Amniotic stem cell (primary cell): ENCODE data around the gene NUDT4B.
"Not testable (repeated sequence)": the region's sequence is repeated elsewhere in the genome, so short reads cannot be mapped to it uniquely, and the experiment has no call there.

Experiments
- DNase-seq: peaks from one replicate; lab custom pipeline; 2025; lab: John Stamatoyannopoulos, UW

NUDT4B gene

DNA sequence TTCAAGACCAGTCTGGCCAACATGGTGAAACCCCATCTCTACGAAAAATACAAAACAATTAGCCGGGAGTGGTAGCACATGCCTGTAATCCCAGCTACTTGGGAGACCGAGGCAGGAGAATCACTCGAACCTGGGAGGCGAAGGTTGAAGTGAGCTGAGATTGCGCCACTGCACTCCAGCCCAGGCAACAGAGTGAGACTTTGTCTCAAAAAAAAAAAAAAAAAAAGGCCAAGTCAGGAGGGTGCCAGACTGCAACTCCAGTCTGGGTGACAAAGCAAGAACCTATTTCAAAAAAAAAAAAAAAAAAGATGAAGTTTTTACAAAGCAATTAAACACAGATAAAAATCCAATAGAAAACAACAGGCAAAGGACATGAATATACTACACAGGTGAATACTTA lies 9.9 kb upstream of the NUDT4B start:
- DNase-seq: not testable (repeated sequence)

DNA sequence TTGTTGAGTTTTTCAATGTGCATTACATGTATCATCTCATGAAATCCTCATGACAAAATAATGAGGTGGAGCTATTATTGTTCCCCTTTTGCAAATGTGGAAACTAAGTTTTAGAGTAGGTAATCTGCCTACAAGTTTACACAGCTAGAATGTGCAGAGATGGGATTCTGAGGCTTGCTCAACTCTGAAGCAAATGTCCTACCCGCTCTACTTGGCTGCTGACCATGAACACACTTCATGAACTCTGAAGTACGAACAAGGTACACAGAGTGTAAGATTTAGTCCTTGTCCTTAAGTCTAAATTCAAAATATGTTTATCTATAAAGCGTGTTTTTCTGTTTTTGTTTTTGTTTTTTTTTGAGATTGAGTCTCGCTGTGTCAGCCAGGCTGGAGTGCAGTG lies 5.4 kb upstream of the NUDT4B start:
- DNase-seq: not testable (repeated sequence)

DNA sequence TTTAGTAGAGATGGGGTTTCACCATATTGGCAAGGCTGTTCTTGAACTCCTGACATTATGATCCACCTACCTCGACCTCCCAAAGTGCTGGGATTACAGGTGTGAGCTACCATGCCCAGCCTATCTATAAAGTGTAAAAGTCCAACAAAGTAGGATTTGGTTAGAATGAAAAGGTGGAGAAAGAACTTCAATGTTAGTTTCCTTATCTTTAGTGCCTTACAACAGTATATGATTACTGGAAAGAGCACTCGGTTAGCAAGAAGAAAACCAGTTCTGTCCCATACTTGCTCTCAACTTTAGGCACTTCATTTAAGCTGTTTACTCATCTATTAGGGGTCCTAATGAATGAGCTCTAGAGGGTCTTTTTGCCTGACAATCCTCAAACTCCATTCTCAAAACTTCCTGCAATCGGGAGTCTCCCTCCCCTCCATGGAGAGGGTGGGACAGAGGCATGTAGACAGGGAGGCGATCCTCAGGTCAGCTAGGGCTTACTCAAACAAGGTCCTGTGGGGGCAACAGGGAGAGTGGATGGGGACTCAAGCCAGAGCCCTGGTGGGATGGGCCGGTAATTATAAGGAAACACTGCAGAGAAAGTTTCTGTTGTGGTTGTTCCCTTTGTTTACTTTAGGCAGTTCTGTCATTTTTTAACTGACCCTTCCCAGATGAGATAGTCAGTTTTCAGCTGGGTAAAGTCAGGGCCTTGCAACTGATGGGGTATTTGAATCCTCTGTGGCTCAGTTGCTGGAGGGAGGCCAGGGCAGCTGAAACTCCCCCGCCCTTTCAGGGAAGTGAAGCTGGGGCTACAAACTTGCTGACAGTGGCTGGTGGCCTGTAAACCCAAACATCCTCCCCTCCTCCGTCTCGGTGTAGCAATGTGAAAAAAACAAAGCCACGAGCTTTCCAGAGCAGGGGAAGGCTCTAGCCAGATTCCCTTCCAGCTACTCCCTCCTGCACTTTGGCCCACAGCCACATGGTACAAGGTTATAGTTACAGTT lies 4.6 kb upstream of the NUDT4B start:
- not testable (repeated sequence) for DNase-seq

DNA sequence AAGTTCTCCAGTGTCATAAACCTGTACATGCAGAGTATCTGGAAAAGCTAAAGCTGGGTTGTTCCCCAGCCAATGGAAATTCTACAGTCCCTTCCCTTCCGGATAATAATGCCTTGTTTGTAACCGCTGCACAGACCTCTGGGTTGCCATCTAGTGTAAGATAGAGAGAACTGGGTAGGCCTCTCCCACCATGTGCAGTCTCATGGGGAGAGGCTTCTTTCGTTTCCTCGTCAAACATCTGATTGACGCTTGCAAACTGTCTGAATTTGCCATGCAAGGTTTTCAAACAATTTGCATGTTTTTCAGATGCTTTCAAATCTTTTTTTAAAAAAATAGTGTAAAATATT lies 734 bp downstream of the NUDT4B start:
- DNase-seq: not testable (repeated sequence)

DNA sequence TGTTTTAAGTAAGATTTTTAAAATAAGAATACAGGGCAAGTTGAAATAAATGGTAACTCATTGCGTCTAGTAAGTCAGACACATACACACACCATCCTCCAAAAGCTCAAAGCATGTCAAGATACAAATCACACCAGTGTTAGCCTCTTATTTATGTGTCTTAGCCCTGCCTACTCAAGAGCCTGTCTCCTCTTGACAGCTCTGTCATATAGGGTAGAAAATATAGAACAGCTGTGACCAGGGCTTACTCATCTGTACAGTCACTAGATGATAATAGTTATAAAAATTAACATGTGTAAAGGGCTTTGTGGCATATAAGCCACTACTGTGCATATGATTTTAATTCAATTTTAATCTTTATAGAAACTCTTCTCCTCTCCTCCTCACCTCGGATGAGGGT lies 7.7 kb downstream of the NUDT4B start:
- not testable (repeated sequence) for DNase-seq

DNA sequence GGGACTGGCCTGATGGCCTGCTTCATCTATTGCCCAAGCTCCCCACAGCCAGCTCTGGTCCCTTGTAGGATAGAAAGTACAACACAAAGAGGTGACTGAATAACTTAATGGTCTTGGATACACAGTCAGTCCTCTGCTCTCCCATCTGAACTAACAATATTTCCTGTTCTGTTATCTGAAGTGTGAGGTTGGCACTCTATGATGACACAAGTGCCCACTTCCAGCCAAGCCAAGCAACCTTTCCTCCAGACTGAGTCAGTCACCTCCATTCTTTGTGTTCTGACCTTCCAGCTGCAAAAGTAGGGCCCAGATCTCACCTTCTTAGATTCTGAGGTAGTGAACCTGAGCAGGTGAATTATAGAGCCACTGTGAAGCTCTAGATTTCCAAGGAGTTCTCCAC lies 8.9 kb downstream of the NUDT4B start:
- DNase-seq: not testable (repeated sequence)

DNA sequence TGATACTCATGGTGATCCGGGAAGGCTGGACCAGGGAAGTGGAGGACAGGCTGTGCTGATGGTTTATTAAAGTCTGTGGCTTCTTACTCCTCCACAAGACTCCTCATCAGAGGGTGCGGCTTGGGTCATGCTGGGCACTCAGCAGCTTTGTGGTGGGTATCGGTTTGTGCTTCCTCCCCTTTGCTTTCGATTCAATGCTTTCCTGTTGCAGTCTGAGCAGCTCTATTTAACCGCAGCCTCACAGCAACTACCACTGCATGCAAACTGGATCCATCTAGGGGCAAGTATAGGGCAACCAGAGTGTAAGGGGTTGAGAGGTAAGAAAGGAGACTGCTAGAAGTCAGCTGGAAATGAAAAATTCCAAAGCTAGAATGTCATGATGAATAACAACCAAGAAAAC lies 9.8 kb downstream of the NUDT4B start:
- DNase-seq: not testable (repeated sequence)

DNA sequence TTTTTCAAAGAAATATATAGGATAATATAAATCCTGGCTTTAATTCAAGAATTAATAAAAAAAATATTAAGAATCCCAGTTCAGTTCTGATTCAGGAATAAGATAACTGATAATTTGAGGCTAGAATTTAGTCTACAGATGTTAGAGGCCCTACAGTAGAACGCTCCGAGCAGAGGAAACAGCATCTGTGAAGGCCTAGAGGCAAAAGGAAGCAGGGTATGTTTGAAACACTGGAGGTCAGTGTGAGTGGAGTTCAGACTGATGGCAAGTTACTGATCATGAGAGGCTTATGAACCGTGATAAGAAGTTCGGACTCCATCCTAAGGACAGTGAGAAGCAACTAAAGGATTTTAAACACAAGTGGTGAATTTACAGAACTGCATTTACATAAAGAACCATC lies 10.4 kb downstream of the NUDT4B start:
- DNase-seq: not testable (repeated sequence)

DNA sequence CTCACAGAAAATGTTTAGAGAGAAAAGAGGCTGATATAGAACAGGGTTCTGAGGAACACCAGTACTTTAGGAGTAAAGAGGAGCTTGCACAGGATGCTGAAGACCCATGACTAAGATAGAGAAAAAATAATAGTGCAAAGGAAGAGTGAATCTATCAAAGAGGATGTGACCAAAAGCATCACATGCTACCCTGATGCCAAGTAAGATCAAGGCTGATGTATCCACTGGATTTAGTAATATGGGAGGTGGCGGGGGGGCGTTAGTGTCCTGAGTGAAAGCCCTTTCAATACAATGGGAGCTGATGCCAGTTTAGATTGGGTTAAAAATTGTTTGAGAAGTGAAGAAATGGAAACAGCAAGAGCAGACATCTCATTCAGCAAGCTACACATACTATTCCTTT lies 11.2 kb downstream of the NUDT4B start:
- DNase-seq: not testable (repeated sequence)

DNA sequence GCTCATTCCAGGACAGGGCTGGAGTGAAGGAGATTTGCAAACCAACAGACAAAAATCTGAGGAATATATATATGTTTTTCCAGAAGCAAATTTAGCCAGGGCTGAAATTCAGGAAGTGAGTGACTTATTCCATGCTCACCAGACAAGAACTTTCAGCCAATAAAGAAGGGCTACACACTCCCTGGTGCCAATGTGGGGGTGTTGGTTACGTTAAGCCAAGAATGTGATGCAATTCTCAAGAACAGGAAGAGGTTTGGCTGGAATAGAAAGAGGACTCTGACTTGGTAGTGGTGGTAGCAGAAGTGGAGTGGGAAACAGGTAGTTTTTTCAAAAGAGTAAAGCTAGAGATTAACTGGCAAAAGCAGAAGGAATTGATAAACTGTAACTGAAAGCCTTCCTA lies 11.6 kb downstream of the NUDT4B start:
- DNase-seq: not testable (repeated sequence)

DNA sequence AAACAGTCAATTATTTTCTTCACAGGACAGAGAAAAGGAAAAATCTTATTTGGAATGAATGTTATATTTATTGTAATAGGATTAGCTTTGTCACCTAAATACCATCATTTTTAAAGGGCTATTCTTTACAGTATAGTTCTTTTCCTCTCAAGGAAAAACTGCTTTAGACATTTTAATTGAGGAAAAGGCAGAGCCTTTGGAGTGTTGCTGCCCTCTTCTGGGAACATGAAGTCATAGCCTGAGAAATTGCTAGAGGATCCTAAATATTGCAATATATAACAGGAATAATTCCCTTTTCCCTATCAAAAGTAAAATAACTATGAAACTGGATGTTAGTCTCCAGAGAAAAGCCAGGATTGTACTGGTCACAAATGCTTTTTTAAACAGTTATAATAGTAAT lies 12.8 kb downstream of the NUDT4B start:
- not testable (repeated sequence) for DNase-seq

DNA sequence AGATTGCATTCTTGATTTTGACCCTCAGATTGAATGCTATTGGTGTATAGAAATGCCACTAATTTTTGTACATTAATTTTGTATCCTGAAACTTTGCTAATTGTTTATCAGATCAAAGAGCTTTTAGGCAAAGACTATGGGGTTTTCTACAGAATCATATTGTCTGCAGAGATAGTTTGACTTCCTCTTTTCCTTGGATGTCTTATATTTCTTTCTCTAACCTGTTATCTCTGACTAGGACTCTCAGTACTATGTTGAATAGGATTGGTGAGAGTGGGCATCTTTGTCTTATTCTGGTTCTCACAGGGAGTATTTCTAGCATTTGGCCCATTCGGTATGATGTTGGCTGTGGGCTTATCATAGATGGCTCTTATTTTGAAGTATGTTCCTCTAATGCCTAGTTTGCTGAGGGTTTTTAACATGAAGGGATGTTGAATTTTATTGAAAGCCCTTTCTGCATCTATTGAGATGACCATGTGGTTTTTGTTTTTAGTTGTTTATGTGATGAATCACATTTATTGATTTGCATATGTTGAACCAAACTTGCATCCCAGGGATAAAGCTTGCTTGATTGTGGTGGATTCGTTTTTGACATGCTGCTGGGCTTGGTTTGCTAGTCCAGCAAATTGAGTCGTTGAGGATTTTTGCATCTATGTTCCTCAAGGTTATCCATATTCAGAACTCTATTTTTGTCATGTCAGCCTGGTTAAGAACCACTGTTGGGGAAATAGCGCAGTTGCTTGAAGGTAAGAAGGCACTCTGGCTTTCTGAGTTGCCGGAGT lies 16.9 kb downstream of the NUDT4B start:
- DNase-seq: not testable (repeated sequence)

DNA sequence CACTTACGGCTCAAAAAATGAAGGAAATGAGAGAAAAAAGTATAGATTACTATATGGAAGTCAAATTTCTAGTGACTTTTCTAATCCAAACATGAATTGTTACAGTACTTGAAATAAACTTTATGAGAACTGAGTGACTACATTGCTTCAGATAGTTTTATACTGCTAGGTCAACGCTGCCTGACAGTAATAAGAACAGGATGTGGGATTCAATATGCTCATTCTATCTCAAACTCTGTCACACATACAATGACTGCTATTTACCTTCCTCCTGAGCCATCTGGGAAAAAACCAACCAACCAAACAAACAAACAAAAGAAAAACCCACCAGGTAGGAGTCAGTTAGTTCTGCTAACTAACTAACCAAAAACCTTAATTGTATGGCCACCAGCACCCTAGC lies 20.0 kb downstream of the NUDT4B start:
- DNase-seq: not testable (repeated sequence)

DNA sequence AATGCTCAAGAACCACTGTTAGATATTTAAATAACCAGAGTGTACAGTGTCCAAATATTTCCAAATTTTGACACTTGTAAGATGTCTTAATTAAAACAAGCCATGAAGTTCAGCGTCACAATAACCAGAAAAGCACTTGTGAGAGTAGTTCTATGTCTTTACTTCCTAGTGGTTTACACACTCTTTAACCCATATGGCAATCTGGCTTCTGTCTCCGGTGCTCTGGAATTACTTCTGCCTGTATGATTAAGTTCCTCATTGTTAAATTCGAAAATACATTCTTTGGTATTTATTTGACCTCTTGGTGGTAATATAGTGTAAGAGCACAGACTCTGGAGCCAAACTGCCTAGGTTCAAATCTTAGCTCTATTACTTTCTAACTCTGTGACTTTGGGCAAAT lies 20.9 kb downstream of the NUDT4B start:
- DNase-seq: not testable (repeated sequence)

DNA sequence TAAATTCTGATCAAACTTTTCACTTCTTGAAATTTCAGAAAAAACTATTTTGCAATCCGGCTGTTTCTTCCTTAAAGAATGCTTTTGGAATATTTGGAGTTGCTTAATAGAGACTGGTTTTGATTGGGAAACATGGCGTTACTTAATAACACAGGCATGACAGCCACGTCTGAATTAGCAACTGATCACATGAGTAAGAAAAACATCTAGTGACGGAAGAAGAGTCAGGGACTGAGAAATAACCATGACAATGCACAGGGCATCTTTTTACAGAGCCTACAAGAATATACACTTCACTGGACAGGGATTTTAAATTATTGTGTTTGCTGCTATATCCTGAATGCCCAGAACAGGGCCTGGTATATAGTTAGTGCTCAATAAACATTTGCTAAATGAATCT lies 25.1 kb downstream of the NUDT4B start:
- DNase-seq: not testable (repeated sequence)

DNA sequence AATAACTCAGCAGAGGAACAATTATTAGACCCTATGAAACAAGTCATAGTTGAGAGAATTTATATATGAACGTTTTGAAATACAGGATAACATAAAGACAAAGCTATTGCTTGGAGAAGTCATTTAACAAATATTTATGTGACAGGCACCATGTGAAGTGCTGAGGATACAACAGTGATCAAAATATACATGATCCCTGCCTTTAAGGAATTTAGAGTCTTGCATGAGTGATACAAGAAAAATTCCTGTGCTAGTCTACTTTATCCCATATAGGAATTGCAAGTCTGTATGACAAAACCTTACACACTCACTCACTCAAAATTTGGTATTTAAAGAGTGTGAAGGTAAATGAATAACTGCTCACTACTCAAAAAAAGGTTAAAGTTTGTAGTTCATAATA lies 25.5 kb downstream of the NUDT4B start:
- not testable (repeated sequence) for DNase-seq

DNA sequence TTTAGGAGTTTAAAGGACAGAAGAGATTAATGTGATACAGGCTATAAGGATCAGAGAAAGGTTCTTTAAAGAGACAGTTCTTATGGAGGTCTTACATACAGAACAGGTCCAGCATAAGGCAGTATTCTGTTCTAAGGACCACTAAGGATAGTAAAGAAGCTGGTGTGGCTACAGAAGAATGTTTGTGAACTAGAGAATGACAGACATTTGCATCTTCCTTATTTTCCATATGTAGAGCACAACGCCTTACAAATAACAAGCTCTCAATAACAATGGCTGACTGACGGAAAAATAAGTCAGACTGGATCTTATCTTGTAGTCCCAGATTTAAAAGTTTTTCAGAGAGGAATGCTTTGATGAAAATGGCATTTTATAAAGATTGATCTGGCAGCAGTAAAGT lies 26.7 kb downstream of the NUDT4B start:
- DNase-seq: not testable (repeated sequence)

DNA sequence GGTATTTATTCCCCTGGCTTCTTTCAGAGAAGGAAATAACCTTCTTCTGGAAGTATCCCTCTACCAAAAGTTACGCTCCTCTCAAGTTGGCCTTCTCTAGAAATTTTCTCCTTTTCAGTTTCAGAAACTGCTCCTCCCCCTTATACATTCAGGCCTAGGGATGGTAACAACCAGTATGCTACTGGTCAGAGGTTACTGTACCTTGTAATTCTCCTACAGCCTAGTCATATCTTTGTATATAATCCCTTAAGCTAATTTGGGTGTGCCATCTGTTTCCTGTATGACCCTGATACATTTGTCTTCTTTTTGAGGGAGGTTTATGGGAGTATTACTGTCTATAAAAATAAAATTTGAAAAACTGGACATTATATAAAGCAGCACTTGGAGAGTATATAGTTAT lies 29.1 kb downstream of the NUDT4B start:
- not testable (repeated sequence) for DNase-seq

DNA sequence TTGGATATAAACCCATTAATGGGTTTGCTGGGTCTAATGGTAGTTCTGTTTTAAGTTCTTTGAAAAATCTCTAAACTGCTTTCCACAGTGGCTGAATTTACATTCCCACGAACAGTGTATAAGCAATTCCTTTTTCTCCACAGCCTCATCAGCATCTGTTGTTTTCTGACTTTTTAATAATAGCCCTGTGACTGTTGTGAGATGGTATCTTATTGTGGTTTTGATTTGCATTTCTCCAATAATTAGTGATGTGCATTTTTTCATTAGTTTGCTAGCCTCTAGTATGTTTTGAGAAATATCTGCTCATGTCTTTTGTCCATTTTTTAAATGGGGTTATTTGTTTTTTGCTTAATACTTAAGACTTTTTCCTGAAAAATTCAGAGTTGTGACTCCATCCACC lies 31.8 kb downstream of the NUDT4B start:
- not testable (repeated sequence) for DNase-seq

DNA sequence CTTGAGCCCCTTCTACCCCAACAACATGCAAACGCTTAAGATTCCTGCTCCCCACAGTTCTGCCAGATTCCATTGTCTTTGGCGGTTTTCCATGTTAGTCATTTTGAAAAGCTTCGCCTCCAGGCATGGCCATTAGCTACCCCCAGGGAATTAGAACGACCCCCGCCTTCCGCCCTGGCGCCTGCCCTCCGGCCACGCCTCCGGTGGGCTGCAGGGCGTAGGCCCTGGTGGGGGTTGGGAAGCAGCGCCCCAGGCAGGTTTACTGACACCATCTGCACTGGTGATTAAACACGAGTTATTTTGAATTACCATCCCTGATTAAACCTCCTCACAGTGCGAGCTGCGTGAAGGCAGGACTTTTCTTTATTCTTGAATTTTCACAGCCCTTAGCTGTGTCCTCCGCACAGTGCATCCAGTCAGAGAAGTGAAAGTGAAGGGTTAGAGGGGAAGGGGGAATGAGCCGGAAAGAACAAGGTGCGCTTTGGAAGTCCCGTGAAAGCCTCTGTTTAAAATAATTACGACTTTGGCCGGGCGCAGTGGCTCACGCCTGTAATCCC lies 43.0 kb downstream of the NUDT4B start:
- not testable (repeated sequence) for DNase-seq

DNA sequence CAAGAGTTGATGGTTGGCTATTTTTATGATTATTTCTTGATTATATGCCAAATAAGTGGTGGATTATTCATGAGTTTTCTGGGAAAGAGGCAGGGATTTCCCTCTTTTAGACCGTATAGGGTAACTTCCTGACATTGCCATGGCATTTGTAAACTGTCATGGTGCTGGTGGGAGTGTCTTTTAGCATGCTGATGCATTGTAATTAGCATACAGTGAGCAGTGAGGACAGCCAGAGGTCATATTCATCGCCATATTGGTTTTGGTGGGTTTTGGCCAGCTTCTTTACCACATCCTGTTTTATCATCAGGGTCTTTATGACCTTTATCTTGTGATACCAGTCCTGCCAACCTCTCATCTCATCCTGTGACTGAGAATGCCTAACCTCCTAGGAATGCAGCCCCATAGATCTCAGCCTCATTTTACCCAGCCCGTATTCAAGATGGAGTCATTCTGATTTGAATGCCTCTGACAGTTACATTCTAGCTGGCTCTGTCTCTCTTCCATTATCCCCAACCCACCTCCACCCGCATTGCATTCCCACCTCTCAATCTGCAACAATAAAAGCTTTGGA lies 45.3 kb downstream of the NUDT4B start:
- not testable (repeated sequence) for DNase-seq
